WTC11 (cell line): ENCODE results near the gene HECTD4. TPM values are rescaled to one million over a fixed set of nuclear protein-coding genes. Genes with fewer than 3 reads are reported as not detected.

Experiments
- ATAC-seq: fragments of 200-7000 bp; cut with Tn5 transposase; 2 replicates; pipeline ENCODE4 v1.10.0; 2021; ENCODE audit warnings: mild to moderate bottlenecking, moderate library complexity
- CTCF ChIA-PET: fragments of 300-600 bp; sonication (Branson Sonifier 250); formaldehyde crosslinking; loops from one replicate; lab custom pipeline; 2021; ENCODE audit warnings: antibody characterized with exemption; lab: Charles Lee
- POLR2A ChIA-PET: fragments of 350-600 bp; sonication (Branson Sonifier 250); formaldehyde crosslinking; loops from one replicate; lab custom pipeline; 2021; ENCODE audit warnings: antibody characterized with exemption; lab: Charles Lee
- DNase-seq: peaks from one replicate; pipeline ENCODE4 v3.0.0; 2021; ENCODE audit warnings: low spot score
- H3K27ac Mint-ChIP-seq: 2 replicates; pipeline ENCODE4 v1.8.0; 2021; ENCODE audit warnings: mixed read lengths
- H3K27me3 Mint-ChIP-seq: 2 replicates; pipeline ENCODE4 v1.8.0; 2021; ENCODE audit warnings: low read depth, mild to moderate bottlenecking, moderate library complexity, mixed read lengths
- H3K36me3 Mint-ChIP-seq: 2 replicates; pipeline ENCODE4 v1.8.0; 2021; ENCODE audit warnings: mixed read lengths
- H3K4me1 Mint-ChIP-seq: 2 replicates; pipeline ENCODE4 v1.8.0; 2022; ENCODE audit warnings: mixed read lengths
- H3K4me3 Mint-ChIP-seq: 2 replicates; pipeline ENCODE4 v1.8.0; 2021; ENCODE audit warnings: mild to moderate bottlenecking, moderate library complexity, mixed read lengths
- H3K9me3 Mint-ChIP-seq: 2 replicates; pipeline ENCODE4 v1.8.0; 2021; ENCODE audit warnings: mixed read lengths
- AFF4 ChIP-seq: sonication (generic); formaldehyde crosslinking; IDR thresholded peaks from 2 replicates; pipeline ENCODE4 v1.8.1; 2023; ENCODE audit warnings: mild to moderate bottlenecking, missing genetic modification reagents, borderline replicate concordance
- ATF2 ChIP-seq: sonication (generic); formaldehyde crosslinking; IDR thresholded peaks from 2 replicates; pipeline ENCODE4 v1.8.1; 2022; ENCODE audit warnings: low read depth, missing genetic modification reagents, borderline replicate concordance
- ATF6 ChIP-seq: sonication (generic); formaldehyde crosslinking; IDR thresholded peaks from 2 replicates; pipeline ENCODE4 v1.8.1; 2023; ENCODE audit warnings: mild to moderate bottlenecking, missing genetic modification reagents
- CREM ChIP-seq: sonication (generic); formaldehyde crosslinking; IDR thresholded peaks from 2 replicates; pipeline ENCODE4 v1.8.1; 2022; ENCODE audit warnings: mild to moderate bottlenecking, missing genetic modification reagents, moderate library complexity
- GABPB1 ChIP-seq: sonication (generic); formaldehyde crosslinking; IDR thresholded peaks from 2 replicates; pipeline ENCODE4 v1.8.1; 2023; ENCODE audit warnings: mild to moderate bottlenecking, missing genetic modification reagents
- IRF1 ChIP-seq: sonication (generic); formaldehyde crosslinking; IDR thresholded peaks from 2 replicates; pipeline ENCODE4 v1.8.0; 2023; ENCODE audit warnings: missing genetic modification reagents
- MXD4 ChIP-seq: fragments of 250-450 bp; sonication (Bioruptor Pico); IDR thresholded peaks from 2 replicates; pipeline ENCODE4 v1.8.0; 2021; ENCODE audit warnings: mild to moderate bottlenecking, moderate library complexity, borderline replicate concordance
- NR1H2 ChIP-seq: sonication (generic); formaldehyde crosslinking; IDR thresholded peaks from 2 replicates; pipeline ENCODE4 v1.9.0; 2021; ENCODE audit warnings: mild to moderate bottlenecking, moderate library complexity, missing genetic modification reagents
- PREB ChIP-seq: sonication (generic); formaldehyde crosslinking; IDR thresholded peaks from 2 replicates; pipeline ENCODE4 v1.8.1; 2022; ENCODE audit warnings: mild to moderate bottlenecking, missing genetic modification reagents, moderate library complexity, borderline replicate concordance
- RORB ChIP-seq: fragments of 250-450 bp; sonication (Bioruptor Pico); IDR thresholded peaks from 2 replicates; pipeline ENCODE4 v1.9.0; 2021; ENCODE audit warnings: mild to moderate bottlenecking
- USF2 ChIP-seq: sonication (generic); formaldehyde crosslinking; IDR thresholded peaks from 2 replicates; pipeline ENCODE4 v1.8.1; 2023; ENCODE audit warnings: mild to moderate bottlenecking, missing genetic modification reagents, moderate library complexity
- ZBTB43 ChIP-seq: sonication (generic); formaldehyde crosslinking; IDR thresholded peaks from 2 replicates; pipeline ENCODE4 v1.8.1; 2023; ENCODE audit warnings: mild to moderate bottlenecking, missing genetic modification reagents
- ZNF263 ChIP-seq: sonication (generic); formaldehyde crosslinking; IDR thresholded peaks from 2 replicates; pipeline ENCODE4 v1.8.1; 2022; ENCODE audit warnings: low read depth, mild to moderate bottlenecking, moderate library complexity, missing genetic modification reagents
- ZNF317 ChIP-seq: sonication (generic); formaldehyde crosslinking; IDR thresholded peaks from 2 replicates; pipeline ENCODE4 v1.8.1; 2023; ENCODE audit warnings: low read depth, mild to moderate bottlenecking, moderate library complexity, missing genetic modification reagents, borderline replicate concordance
- ZNF416 ChIP-seq: fragments of 250-450 bp; sonication (Bioruptor Pico); IDR thresholded peaks from 2 replicates; pipeline ENCODE4 v1.9.0; 2021; ENCODE audit warnings: mild to moderate bottlenecking, inconsistent platforms
- ZNF423 ChIP-seq: fragments of 250-450 bp; sonication (Bioruptor Pico); IDR thresholded peaks from 2 replicates; pipeline ENCODE4 v2.1.2; 2022; ENCODE audit warnings: mild to moderate bottlenecking, moderate library complexity
- ZNF532 ChIP-seq: fragments of 250-450 bp; sonication (Bioruptor Pico); IDR thresholded peaks from 2 replicates; pipeline ENCODE4 v1.9.0; 2021; ENCODE audit warnings: mild to moderate bottlenecking, borderline replicate concordance
- ZNF671 ChIP-seq: fragments of 250-450 bp; sonication (Bioruptor Pico); IDR thresholded peaks from 2 replicates; pipeline ENCODE4 v1.8.0; 2021; ENCODE audit warnings: mild to moderate bottlenecking
- total RNA-seq: library from RNA; stranded (reverse); gene quantifications from 3 replicates; pipeline ENCODE4 v1.2.3, GENCODE V29; 2021

Gene HECTD4
- total RNA-seq, 1 experiment from 2014 or later = 31.7 TPM

- TF ChIP-seq PREB = no peak
Measured at GRCh38 chr12:112425582-112426382, 43.6 kb upstream of the HECTD4 start (continued).

GRCh38 chr12:112424126-112424525 lies 41.9 kb upstream of the HECTD4 start:
- DNase-seq (no peak), ATAC-seq (no peak)
- CTCF ChIA-PET = no interaction called here
- 0 out of 2 replicates have a peak, but pooled peaks cover 5% of the 10 kb centered on the region for H3K36me3 Mint-ChIP-seq
- peak overlapping the region; percentile 1; the same call in 1 of the 2 replicates for H3K27ac Mint-ChIP-seq
- POLR2A ChIA-PET = no interaction called here
- H3K4me1 Mint-ChIP-seq = peaks cover 17% of the 10 kb centered on the region
- no peak overlapping the region for H3K4me3 Mint-ChIP-seq
- no peaks in the 10 kb centered on the region for H3K9me3 Mint-ChIP-seq
- no peaks in the 10 kb centered on the region for H3K27me3 Mint-ChIP-seq
- TF ChIP-seq ZNF263 (CRISPR knock-in tag) = no peak
- no peak for TF ChIP-seq ZNF317 (CRISPR knock-in tag)
- no peak for TF ChIP-seq CREM (CRISPR knock-in tag)
- no peak for TF ChIP-seq ATF6 (CRISPR knock-in tag)
- TF ChIP-seq MXD4 (CRISPR knock-in tag) = no peak
- TF ChIP-seq ZNF423 (CRISPR knock-in tag) = no peak
- TF ChIP-seq ZNF532 (CRISPR knock-in tag) = no peak
- TF ChIP-seq IRF1 (CRISPR knock-in tag) = no peak
- no peak for TF ChIP-seq AFF4 (CRISPR knock-in tag)
- TF ChIP-seq NR1H2 (CRISPR knock-in tag) = no peak
- TF ChIP-seq RORB (CRISPR knock-in tag) = no peak
- no peak for TF ChIP-seq ATF2
- TF ChIP-seq GABPB1 = no peak
- no peak for TF ChIP-seq USF2 (CRISPR knock-in tag)
- no peak for TF ChIP-seq ZBTB43 (CRISPR knock-in tag)
- TF ChIP-seq ZNF416 (CRISPR knock-in tag) = no peak
- no peak for TF ChIP-seq ZNF671 (CRISPR knock-in tag)
